Glutamatergic neuron (in vitro differentiated cells): ENCODE measurements around the gene RAB24. TPM values are rescaled to one million over a fixed set of nuclear protein-coding genes. Genes with fewer than 3 reads are reported as not detected.

ENCODE experiments used
- DNase-seq: peaks from one replicate; pipeline ENCODE4 v3.0.0; 2022
- H3K27ac Mint-ChIP-seq: one replicate; pipeline ENCODE4 v1.8.0; 2020; ENCODE audit warnings: mild to moderate bottlenecking, mixed read lengths, inconsistent platforms; ENCODE audit not compliant: unreplicated experiment
- H3K27me3 Mint-ChIP-seq: one replicate; pipeline ENCODE4 v1.8.0; 2020; ENCODE audit warnings: mild to moderate bottlenecking, moderate library complexity, mixed read lengths, inconsistent platforms; ENCODE audit not compliant: unreplicated experiment
- H3K36me3 Mint-ChIP-seq: one replicate; pipeline ENCODE4 v1.8.0; 2020; ENCODE audit warnings: mild to moderate bottlenecking, mixed read lengths, inconsistent platforms; ENCODE audit not compliant: unreplicated experiment
- H3K4me1 Mint-ChIP-seq: one replicate; pipeline ENCODE4 v1.8.0; 2020; ENCODE audit warnings: mild to moderate bottlenecking, low read depth, mixed read lengths, inconsistent platforms; ENCODE audit not compliant: unreplicated experiment
- H3K4me3 Mint-ChIP-seq: one replicate; pipeline ENCODE4 v1.8.0; 2020; ENCODE audit warnings: mild to moderate bottlenecking, mixed read lengths, inconsistent platforms; ENCODE audit not compliant: unreplicated experiment
- H3K9me3 Mint-ChIP-seq: one replicate; pipeline ENCODE4 v1.8.0; 2020; ENCODE audit warnings: mild to moderate bottlenecking, moderate library complexity, mixed read lengths, inconsistent platforms; ENCODE audit not compliant: unreplicated experiment
- CTCF ChIP-seq: fragments of 200-600 bp; sonication (generic); IDR thresholded peaks from one replicate; pipeline ENCODE4 v1.5.0; 2021; ENCODE audit not compliant: partially characterized antibody, unreplicated experiment
- total RNA-seq: library from RNA; stranded (reverse); fragmentation: NEBNext Ultra II Directional; extraction: Animal tissue kit (Norgen Biotek cat#: 25700); gene quantifications from one replicate; pipeline ENCODE4 v1.2.1, GENCODE V29; 2021; ENCODE audit not compliant: unreplicated experiment

The RAB24 gene
- total RNA-seq, 1 donor from 2014 or later: 13.5 TPM

GRCh38 chr5:177319913-177320588 is 16.5 kb upstream of the RAB24 start:
- DNase-seq: no peak
- Mint-ChIP-seq H3K4me3 (no peak overlapping the region), H3K4me1 (no peaks in the 10 kb centered on the region), H3K9me3 (peaks cover 5% of the 10 kb centered on the region), H3K36me3 (peaks cover 7% of the 10 kb centered on the region), H3K27me3 (no peaks in the 10 kb centered on the region), H3K27ac (no peak overlapping the region)
- no peak for TF ChIP-seq CTCF

- Mint-ChIP-seq H3K27me3 (peaks cover 2% of the 10 kb centered on the region), H3K4me3 (no peak overlapping the region), H3K9me3 (peaks cover 6% of the 10 kb centered on the region), H3K27ac (no peak overlapping the region), H3K4me1 (no peaks in the 10 kb centered on the region), H3K36me3 (peaks cover 7% of the 10 kb centered on the region)
- peak; percentile 94 for TF ChIP-seq CTCF
- peak; percentile 76 for DNase-seq
Measured at GRCh38 chr5:177317959-177318377, 14.4 kb upstream of the RAB24 start.

- Mint-ChIP-seq H3K27me3 (peaks cover 2% of the 10 kb centered on the region), H3K4me3 (no peak overlapping the region), H3K9me3 (peaks cover 4% of the 10 kb centered on the region), H3K4me1 (peaks cover under 1% of the 10 kb centered on the region), H3K36me3 (peaks cover 4% of the 10 kb centered on the region), H3K27ac (peak overlapping the region; percentile 77)
- no peak for TF ChIP-seq CTCF
- DNase-seq: no peak
Measured at GRCh38 chr5:177316005-177316404, 12.5 kb upstream of the RAB24 start.

- H3K4me1 Mint-ChIP-seq: peaks cover 4% of the 10 kb centered on the region
- peaks cover 6% of the 10 kb centered on the region for H3K27me3 Mint-ChIP-seq
Measured at GRCh38 chr5:177315411-177315810, 11.9 kb upstream of the RAB24 start.

More at GRCh38 chr5:177315411-177315810, 11.9 kb upstream of the RAB24 start:
- Mint-ChIP-seq H3K36me3 (peaks cover 4% of the 10 kb centered on the region), H3K27ac (no peak overlapping the region), H3K4me3 (no peak overlapping the region), H3K9me3 (peaks cover 4% of the 10 kb centered on the region)
- TF ChIP-seq CTCF: no peak
- DNase-seq: no peak
